ENCODE results near the gene NDUFB3. TPM values are rescaled to one million over a fixed set of nuclear protein-coding genes. Genes with fewer than 3 reads are reported as not detected.

The NDUFB3 gene
- polyA plus RNA-seq, 2 of the 4 experiments (the other 2 are of a cell fraction) = 162 to 220 TPM

DNA sequence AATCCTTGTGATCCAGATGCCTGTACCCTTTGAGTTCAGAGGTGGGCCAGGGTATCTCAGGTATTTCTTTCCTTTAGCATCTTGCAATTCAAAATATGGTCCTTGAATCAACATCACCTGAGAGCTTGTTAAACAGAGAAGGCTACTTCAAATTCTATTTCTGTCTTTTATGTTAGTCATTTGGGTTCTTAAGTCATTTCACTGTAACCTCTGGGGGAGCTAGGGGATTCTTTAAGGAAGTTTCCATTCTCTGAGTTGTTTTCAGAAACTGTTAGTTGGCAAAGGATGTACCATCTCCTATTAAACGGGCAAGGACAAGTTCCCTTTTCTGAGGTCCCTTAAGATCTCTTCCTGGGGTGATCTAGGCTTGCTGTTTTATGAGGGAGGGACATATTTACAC is 60.7 kb downstream of the NDUFB3 start:
- Histone ChIP-seq H3K4me2 (peak overlapping the region; percentile 21; the same call in 2 of the 3 replicates), H3K4me3 (no peak overlapping the region), H3K9me3 (no peaks in the 10 kb centered on the region), H3K27ac (peak overlapping the region; percentile 21 to 86; a peak in 4 of 6 replicates), H3K4me1 (peaks cover 54% of the 10 kb centered on the region)
- ChIA-PET POLR2A (no interaction called here), CTCF (interaction anchor here (1.0 to 4.1 kb wide), 5 partner anchors 12 to 100 kb away, joined by 3 to 20 read pairs (median 6); no protein-coding TSS in a partner anchor)
- no peak for FAIRE-seq
- DNase-seq (ENCODE audit: low read depth in 1 of 2, low spot score in 1 of 2) = no peak
- no peak for ATAC-seq
- TF ChIP-seq NR3C1 (IDR thresholded peaks at IDR 0.05) = no peak
- no peak for TF ChIP-seq ZFP36 (IDR thresholded peaks at IDR 0.05; ENCODE audit: borderline replicate concordance, partially characterized antibody)
- WGBS (ENCODE audit: missing lambda C conversion rate) = 50% methylated on average over 1 of the region's 1 CpG

Small RNAs within 50 kb of the gene (small RNA-seq; reads per million reads assigned to genes)
- gene RNU6-1206P = 0 reads per million in 6 experiments

Other genes starting within 250 kb of the NDUFB3 start
- 85.4 and 88.3 TPM in 2 replicates for gene CLK1, start 207.3 kb upstream of the NDUFB3 start, polyA plus RNA-seq (2011; rRNA removed)
- 35.5 to 39.8 TPM (median 36.5 TPM) in 3 replicates for gene CLK1, start 207.3 kb upstream of the NDUFB3 start, polyA plus RNA-seq (2017; fragmentation: RNase III; extraction: RNeasy Plus Mini Kit Qiagen cat#74134 plus additional on column Dnase treatment)
- 62.6 and 75.6 TPM in 2 replicates for gene PPIL3, start 182.9 kb upstream of the NDUFB3 start, polyA plus RNA-seq (2011; rRNA removed)
- gene PPIL3, start 182.9 kb upstream of the NDUFB3 start, polyA plus RNA-seq (2017; fragmentation: RNase III; extraction: RNeasy Plus Mini Kit Qiagen cat#74134 plus additional on column Dnase treatment) = 27.5 to 30.3 TPM (median 29.0 TPM) in 3 replicates
- gene NIF3L1, start 182.6 kb upstream of the NDUFB3 start, polyA plus RNA-seq (2011; rRNA removed) = 103 and 127 TPM in 2 replicates
- gene NIF3L1, start 182.6 kb upstream of the NDUFB3 start, polyA plus RNA-seq (2017; fragmentation: RNase III; extraction: RNeasy Plus Mini Kit Qiagen cat#74134 plus additional on column Dnase treatment) = 47.0 to 49.5 TPM (median 47.3 TPM) in 3 replicates
- 20.9 and 23.3 TPM in 2 replicates for gene ORC2, start 108.3 kb upstream of the NDUFB3 start, polyA plus RNA-seq (2011; rRNA removed)
- gene ORC2, start 108.3 kb upstream of the NDUFB3 start, polyA plus RNA-seq (2017; fragmentation: RNase III; extraction: RNeasy Plus Mini Kit Qiagen cat#74134 plus additional on column Dnase treatment) = 20.7 to 24.5 TPM (median 22.9 TPM) in 3 replicates
- gene HYCC2, start 330 bp upstream of the NDUFB3 start, polyA plus RNA-seq (2011; rRNA removed) = 5.8 and 7.3 TPM in 2 replicates
- 2.4 to 3.0 TPM (median 2.9 TPM) in 3 replicates for gene HYCC2, start 330 bp upstream of the NDUFB3 start, polyA plus RNA-seq (2017; fragmentation: RNase III; extraction: RNeasy Plus Mini Kit Qiagen cat#74134 plus additional on column Dnase treatment)
- 64.0 and 89.4 TPM in 2 replicates for gene CFLAR, start 44.2 kb downstream of the NDUFB3 start, polyA plus RNA-seq (2011; rRNA removed)
- 56.5 to 64.0 TPM (median 56.5 TPM) in 3 replicates for gene CFLAR, start 44.2 kb downstream of the NDUFB3 start, polyA plus RNA-seq (2017; fragmentation: RNase III; extraction: RNeasy Plus Mini Kit Qiagen cat#74134 plus additional on column Dnase treatment)
- gene CASP10, start 111.1 kb downstream of the NDUFB3 start, polyA plus RNA-seq (2011; rRNA removed) = 6.5 and 6.8 TPM in 2 replicates
- 2.6 to 3.0 TPM (median 2.8 TPM) in 3 replicates for gene CASP10, start 111.1 kb downstream of the NDUFB3 start, polyA plus RNA-seq (2017; fragmentation: RNase III; extraction: RNeasy Plus Mini Kit Qiagen cat#74134 plus additional on column Dnase treatment)
- gene CASP8, start 188.5 kb downstream of the NDUFB3 start, polyA plus RNA-seq (2011; rRNA removed) = 57.9 and 65.2 TPM in 2 replicates
- gene CASP8, start 188.5 kb downstream of the NDUFB3 start, polyA plus RNA-seq (2017; fragmentation: RNase III; extraction: RNeasy Plus Mini Kit Qiagen cat#74134 plus additional on column Dnase treatment) = 39.0 to 40.2 TPM (median 40.0 TPM) in 3 replicates